Hepatocyte (in vitro differentiated cells): ENCODE data around the gene OR4C12.

Experiments used
- CTCF ChIP-seq: fragments of 200-600 bp; sonication (generic); IDR thresholded peaks from 2 replicates; pipeline ENCODE4 v1.5.1; 2016; ENCODE audit warnings: antibody characterized with exemption, mild to moderate bottlenecking; ENCODE audit not compliant: poor library complexity
- EZH2 ChIP-seq: fragments of 200-600 bp; sonication (generic); IDR thresholded peaks from 2 replicates; pipeline ENCODE4 v1.6.1; 2016; ENCODE audit warnings: antibody characterized with exemption, mild to moderate bottlenecking, borderline replicate concordance

DNA sequence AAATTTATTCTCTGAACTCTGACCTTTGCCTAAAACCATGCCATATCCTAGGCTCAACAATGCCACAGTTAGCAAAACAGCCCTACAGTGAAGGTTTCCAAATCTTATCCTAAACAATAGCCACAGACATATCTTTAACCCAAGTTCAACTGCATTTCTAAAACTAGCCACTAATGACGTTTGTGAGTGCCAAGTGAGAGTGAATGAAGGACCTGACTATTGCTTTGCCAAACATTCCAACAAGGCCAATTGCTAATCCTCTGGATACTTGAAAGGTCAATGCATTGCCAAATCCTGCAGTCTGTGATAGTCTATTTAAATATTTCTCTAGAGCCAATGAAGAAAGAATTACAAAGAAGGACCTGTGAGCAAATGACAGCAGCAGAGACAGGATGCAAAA, 47.9 kb upstream of the OR4C12 start:
- TF ChIP-seq EZH2 = no peak
- TF ChIP-seq CTCF = no peak
